Measurements from ENCODE around the gene TTC39B.
"Not testable (repeated sequence)": the region's sequence is repeated elsewhere in the genome, so short reads cannot be mapped to it uniquely, and the experiment has no call there.

TTC39B gene

DNA sequence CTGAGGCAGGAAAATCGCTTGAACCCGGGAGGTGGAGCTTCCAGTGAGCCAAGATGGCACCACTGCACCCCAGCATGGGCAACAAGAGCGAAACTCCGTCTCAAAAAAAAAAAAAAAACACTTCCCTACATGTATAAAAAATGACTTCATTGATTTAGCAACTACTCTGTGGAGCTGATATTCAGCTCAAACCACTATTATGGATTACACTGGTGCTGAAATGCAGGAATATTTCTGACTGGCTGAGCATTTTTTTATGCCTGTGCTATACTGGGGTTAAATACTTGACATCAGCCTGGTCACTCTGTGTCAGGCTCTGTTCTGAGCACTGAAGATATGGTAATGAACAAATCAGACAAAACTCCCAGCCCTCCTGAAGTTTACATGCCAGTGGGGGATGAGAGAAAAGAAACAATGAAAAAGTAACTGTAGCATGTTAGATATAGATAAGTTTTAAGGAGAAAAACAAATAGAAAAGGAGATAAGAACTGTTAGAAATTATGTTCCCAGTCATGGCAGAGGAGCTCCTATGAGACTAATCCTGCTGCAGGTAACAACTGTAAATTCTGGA is 22.6 kb upstream of the TTC39B start:
- TF ChIP-seq, protein P1, sequence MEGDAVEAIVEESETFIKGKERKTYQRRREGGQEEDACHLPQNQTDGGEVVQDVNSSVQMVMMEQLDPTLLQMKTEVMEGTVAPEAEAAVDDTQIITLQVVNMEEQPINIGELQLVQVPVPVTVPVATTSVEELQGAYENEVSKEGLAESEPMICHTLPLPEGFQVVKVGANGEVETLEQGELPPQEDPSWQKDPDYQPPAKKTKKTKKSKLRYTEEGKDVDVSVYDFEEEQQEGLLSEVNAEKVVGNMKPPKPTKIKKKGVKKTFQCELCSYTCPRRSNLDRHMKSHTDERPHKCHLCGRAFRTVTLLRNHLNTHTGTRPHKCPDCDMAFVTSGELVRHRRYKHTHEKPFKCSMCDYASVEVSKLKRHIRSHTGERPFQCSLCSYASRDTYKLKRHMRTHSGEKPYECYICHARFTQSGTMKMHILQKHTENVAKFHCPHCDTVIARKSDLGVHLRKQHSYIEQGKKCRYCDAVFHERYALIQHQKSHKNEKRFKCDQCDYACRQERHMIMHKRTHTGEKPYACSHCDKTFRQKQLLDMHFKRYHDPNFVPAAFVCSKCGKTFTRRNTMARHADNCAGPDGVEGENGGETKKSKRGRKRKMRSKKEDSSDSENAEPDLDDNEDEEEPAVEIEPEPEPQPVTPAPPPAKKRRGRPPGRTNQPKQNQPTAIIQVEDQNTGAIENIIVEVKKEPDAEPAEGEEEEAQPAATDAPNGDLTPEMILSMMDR (IDR thresholded peaks at IDR 0.05; ENCODE audit: insufficient read depth, low read length, poor library complexity, severe bottlenecking) = no peak
- Histone ChIP-seq H3K27me3 (replicated peaks; ENCODE audit: control insufficient read depth, insufficient read depth, low read length) (no peaks in the 10 kb centered on the region), H3K36me3 (ENCODE audit: control insufficient read depth, insufficient read depth, low read length) (no peaks in the 10 kb centered on the region), H3K4me3 (replicated peaks; ENCODE audit: low read depth, low read length) (no peak overlapping the region)
- DNase-seq (ENCODE audit: extremely low read depth, insufficient read length) = no peak

DNA sequence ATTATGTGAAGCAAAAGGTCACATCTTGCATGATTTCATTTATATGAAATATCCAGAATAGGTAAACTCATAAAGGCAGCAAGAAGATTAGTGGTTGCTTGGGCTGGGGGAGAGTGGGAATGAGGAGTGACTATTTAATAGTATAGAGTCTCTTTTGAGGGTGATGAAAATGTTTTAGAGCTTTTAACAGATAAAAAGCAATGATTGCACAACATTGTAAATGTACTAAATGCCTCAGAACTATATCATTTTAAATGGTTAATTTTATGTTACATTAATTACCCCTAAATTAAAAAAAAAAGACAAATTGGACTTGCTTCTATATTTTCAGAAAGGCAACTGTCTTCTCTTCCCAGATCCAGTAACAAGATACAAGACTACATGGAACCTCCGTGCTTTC is 21.9 kb upstream of the TTC39B start:
- Histone ChIP-seq H3K4me3 (replicated peaks; ENCODE audit: low read depth, low read length) (no peak overlapping the region), H3K27me3 (replicated peaks; ENCODE audit: control insufficient read depth, insufficient read depth, low read length) (no peaks in the 10 kb centered on the region), H3K36me3 (ENCODE audit: control insufficient read depth, insufficient read depth, low read length) (no peaks in the 10 kb centered on the region)
- DNase-seq (ENCODE audit: extremely low read depth, insufficient read length) = no peak
- TF ChIP-seq, protein P1 (IDR thresholded peaks at IDR 0.05; ENCODE audit: insufficient read depth, low read length, poor library complexity, severe bottlenecking) = no peak

DNA sequence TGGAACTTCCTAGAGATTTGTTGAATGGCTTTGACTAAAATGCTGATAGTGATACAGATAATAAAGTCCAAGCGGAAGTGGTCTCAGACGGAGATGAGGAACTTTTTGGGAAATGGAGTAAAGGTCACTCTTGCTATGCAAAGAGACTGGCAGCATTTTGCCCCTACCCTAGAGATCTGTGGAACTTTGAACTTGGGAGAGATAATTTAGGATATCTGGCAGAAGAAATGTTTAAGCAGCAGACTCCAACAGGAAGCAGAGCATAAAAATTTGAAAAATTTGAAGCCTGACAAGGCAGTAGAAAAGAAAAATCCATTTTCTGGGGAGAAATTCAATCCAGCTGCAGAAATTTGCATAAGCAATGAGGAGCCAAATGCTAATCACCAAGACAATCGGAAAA is 15.7 kb upstream of the TTC39B start:
- not testable (repeated sequence) for H3K27me3 ChIP-seq (replicated peaks; ENCODE audit: control insufficient read depth, insufficient read depth, low read length); H3K36me3 ChIP-seq (ENCODE audit: control insufficient read depth, insufficient read depth, low read length); H3K4me3 ChIP-seq (replicated peaks; ENCODE audit: low read depth, low read length); DNase-seq (ENCODE audit: extremely low read depth, insufficient read length)

DNA sequence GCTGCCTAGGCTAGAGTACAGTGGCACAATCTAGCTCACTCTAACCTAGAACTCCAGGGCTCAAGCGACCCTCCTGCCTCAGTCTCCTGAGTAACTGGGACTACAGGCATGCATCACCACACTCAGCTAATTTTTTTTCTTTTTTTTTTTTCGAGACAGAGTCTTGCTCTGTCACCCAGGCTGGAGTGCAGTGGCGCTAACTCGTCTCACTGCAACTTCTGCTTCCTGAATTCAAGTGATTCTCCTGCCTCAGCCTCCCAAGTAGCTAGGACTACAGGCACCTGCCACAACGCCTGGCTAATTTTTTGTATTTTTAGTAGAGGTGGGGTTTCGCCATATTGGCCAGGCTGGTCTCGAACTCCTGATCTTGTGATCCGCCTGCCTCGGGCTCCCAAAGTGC is 12.6 kb upstream of the TTC39B start:
- DNase-seq (ENCODE audit: extremely low read depth, insufficient read length); H3K27me3 ChIP-seq (replicated peaks; ENCODE audit: control insufficient read depth, insufficient read depth, low read length); H3K36me3 ChIP-seq (ENCODE audit: control insufficient read depth, insufficient read depth, low read length); H3K4me3 ChIP-seq (replicated peaks; ENCODE audit: low read depth, low read length): not testable (repeated sequence)

DNA sequence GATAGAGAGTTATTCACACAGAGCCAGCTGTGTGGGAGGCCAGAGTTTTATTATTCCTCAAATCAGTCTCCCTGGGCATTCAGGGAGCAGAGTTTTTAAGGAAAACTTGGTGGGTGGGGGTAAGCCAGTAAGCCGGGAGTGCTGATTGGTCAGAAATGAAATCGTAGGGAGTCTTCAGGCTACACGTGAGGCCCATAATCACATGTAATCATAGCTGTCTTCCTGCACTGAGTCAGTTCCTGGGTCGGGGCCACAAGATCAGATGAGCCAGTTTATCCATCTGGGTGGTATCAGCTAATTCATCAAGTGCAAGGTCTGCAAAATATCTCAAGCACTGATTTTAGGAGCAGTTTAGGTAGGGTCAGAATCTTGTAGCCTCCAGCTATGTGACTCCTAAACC is 10.8 kb upstream of the TTC39B start:
- no peaks in the 10 kb centered on the region for H3K27me3 ChIP-seq (replicated peaks; ENCODE audit: control insufficient read depth, insufficient read depth, low read length)
- TF ChIP-seq, protein P1 (IDR thresholded peaks at IDR 0.05; ENCODE audit: insufficient read depth, low read length, poor library complexity, severe bottlenecking) = no peak

DNA sequence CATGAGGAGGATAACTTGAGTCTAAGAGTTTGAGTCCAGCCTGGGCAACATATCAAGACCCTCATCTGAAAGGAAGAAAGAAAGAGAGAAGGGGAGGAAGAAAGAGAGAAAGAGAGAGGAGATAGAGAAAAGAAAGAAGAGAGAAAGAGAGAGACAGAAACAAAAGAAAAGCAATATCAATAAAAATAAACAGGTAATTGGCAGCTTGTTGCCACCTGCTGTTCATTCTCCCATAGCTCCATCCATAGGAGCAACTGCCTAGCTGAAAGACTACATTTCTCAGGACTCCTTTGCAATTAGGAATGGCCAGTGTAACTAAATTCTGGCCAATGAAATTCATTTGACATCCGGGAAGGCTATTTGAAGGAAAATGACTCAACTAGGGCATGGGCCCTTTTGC is 4.6 kb upstream of the TTC39B start:
- Histone ChIP-seq H3K27me3 (replicated peaks; ENCODE audit: control insufficient read depth, insufficient read depth, low read length) (no peaks in the 10 kb centered on the region), H3K36me3 (ENCODE audit: control insufficient read depth, insufficient read depth, low read length) (no peaks in the 10 kb centered on the region), H3K4me3 (replicated peaks; ENCODE audit: low read depth, low read length) (no peak overlapping the region)
- DNase-seq (ENCODE audit: extremely low read depth, insufficient read length) = no peak
- TF ChIP-seq, protein P1 (IDR thresholded peaks at IDR 0.05; ENCODE audit: insufficient read depth, low read length, poor library complexity, severe bottlenecking) = no peak

More for the DNA sequence above, 10.8 kb upstream of the TTC39B start:
- H3K4me3 ChIP-seq (replicated peaks; ENCODE audit: low read depth, low read length) = no peak overlapping the region
- DNase-seq (ENCODE audit: extremely low read depth, insufficient read length) = no peak
- H3K36me3 ChIP-seq (ENCODE audit: control insufficient read depth, insufficient read depth, low read length) = no peaks in the 10 kb centered on the region

Measured in GM06990 (cell line).